ENCODE results near the gene CEP192.

DNA sequence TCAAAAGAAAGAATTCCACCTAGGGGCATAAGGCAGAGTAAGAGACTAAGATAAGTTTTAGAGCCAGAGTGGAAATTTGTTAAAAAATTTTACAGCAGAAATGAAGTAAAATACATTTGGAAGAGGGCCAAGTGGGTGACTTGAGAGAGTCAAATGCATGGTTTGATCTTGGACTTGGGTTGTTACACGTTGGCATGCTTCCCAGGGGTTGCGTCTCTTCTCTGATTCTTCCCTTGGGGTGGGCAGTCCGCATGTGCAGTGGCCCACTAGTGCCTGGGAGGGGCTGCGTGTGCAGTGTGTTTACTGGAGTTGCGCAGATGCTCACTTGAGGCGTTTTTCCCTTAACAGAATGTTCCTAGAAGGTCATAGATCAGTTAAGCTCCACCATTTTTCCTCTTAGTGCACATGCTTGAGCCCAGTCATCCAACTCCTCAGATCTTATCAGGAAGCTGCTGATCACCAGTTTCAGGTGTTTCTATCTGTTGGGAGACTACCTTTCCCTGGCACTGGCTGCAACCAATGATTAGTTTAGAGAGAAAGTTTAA, 30.2 kb upstream of the CEP192 start:
- TF ChIP-seq, protein P1, sequence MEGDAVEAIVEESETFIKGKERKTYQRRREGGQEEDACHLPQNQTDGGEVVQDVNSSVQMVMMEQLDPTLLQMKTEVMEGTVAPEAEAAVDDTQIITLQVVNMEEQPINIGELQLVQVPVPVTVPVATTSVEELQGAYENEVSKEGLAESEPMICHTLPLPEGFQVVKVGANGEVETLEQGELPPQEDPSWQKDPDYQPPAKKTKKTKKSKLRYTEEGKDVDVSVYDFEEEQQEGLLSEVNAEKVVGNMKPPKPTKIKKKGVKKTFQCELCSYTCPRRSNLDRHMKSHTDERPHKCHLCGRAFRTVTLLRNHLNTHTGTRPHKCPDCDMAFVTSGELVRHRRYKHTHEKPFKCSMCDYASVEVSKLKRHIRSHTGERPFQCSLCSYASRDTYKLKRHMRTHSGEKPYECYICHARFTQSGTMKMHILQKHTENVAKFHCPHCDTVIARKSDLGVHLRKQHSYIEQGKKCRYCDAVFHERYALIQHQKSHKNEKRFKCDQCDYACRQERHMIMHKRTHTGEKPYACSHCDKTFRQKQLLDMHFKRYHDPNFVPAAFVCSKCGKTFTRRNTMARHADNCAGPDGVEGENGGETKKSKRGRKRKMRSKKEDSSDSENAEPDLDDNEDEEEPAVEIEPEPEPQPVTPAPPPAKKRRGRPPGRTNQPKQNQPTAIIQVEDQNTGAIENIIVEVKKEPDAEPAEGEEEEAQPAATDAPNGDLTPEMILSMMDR (IDR thresholded peaks at IDR 0.05), result no peak
- TF ChIP-seq EP300 (IDR thresholded peaks at IDR 0.05) (no peak), POLR2A (IDR thresholded peaks at IDR 0.05) (no peak)
